ENCODE measurements around the gene PEX13.

- no peak for TF ChIP-seq EZH2phosphoT487 (IDR thresholded peaks at IDR 0.05)
- no peak for TF ChIP-seq EZH2 (IDR thresholded peaks at IDR 0.05)
These were observed 27.7 kb downstream of the PEX13 start for GRCh38 chr2:61045226-61045625.
